ENCODE data around the gene UFD1. TPM values are rescaled to one million over a fixed set of nuclear protein-coding genes. Genes with fewer than 3 reads are reported as not detected.
A peak's percentile ranks its signal among the peaks of the same experiment; 100 is the strongest.

UFD1 gene
- total and polyA plus RNA-seq, 7 experiments from 2014 or later, result 46.8 to 87.8 (median 71.8) TPM

DNA sequence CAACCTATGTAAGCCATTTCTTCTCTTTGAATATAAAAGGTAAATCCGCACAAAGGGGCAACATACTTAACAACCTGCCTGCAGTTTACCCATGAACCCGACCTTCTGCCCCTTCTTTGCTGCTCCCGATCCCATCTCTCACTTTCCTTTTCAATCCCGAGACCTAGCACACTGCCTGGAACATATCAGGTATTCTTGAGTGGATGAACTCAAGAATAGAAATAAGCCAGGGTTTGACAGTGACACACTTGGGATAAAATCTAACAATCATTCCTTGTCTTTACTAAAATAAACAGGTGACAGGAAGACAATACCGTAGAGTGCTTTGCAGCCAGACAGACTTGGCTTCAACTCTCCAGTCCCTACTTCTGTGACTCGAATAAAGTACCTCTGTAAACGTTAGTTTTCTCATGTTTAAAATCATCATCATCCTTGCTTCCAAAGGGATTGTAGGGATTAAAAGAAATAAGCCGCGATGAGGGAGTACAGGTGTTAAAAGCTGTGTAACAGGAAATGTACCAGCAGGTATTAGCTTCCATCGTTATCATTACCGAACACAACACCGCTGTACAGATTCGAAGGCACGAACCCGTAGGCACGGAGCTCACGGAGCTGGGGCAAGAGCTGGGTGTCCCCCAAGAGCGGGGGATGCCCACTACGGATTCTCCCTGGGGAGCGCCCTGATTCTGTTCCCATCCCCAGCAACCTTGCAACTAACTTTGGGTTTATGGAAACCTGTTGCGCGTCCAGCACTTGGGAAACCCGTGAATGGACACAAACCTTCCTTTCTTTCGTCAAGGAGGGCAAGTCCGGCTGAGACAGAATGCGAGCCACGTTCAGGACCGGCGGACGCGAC lies 720 bp downstream of the UFD1 start:
- Histone ChIP-seq H3K4me1 (ENCODE audit: control insufficient read depth in 2 of 2, insufficient read depth in 2 of 2, low read length in 2 of 2) (peaks cover 17 to 19% of the 10 kb centered on the region in 2 donors), H3K4me3 (ENCODE audit: low read length) (peak overlapping the region; percentile 85), H3K27me3 (ENCODE audit: control insufficient read depth in 2 of 2, insufficient read depth in 2 of 2, low read length in 2 of 2) (no peaks in the 10 kb centered on the region), H3K9me3 (ENCODE audit: control insufficient read depth in 2 of 3, low read length in 3 of 3) (no peaks in the 10 kb centered on the region), H3K36me3 (ENCODE audit: control insufficient read depth in 2 of 3, insufficient read depth in 3 of 3, low read length in 3 of 3) (peaks cover 3 to 22% (median 4%) of the 10 kb centered on the region in 3 experiments), H3K27ac (ENCODE audit: low read depth, low read length) (peak overlapping the region; percentile 96)
- POLR2A ChIA-PET, result interaction anchor here (0.6 to 2.4 kb wide), 8 partner anchors 31 to 543 kb away, joined by 3 to 14 read pairs (median 4); partner anchors contain the start of genes C22orf39, HIRA and TANGO2
- intact Hi-C loops (cut with micrococcal nuclease), result loop anchor here (1.0 to 10.0 kb wide), 7 partner anchors 31 to 1401 kb away; partner anchors contain the start of genes C22orf39 (in 1 of the 2), CLTCL1 (in 1 of the 2), PEX26 (in 1 of the 2) and SEPTIN5 (in 1 of the 2)
- DNase-seq (peak in 8 of 9 donors; percentile 9 to 44 (median 33)), ATAC-seq (no peak)
- CTCF ChIA-PET, result interaction anchor here (0.7 to 2.3 kb wide), 7 partner anchors 77 to 152 kb away, joined by 3 to 13 read pairs (median 3); no protein-coding TSS in a partner anchor
- Mint-ChIP-seq H3K4me3 (peak overlapping the region; percentile 87 to 98 (median 92)), H3K27me3 (no peaks in the 10 kb centered on the region), H3K27ac (peak overlapping the region; percentile 63 to 100 (median 85)), H3K36me3 (peaks cover 0 to 9% (median 0%) of the 10 kb centered on the region in 5 donors), H3K4me1 (peaks cover 24 to 43% (median 33%) of the 10 kb centered on the region in 7 donors), H3K9me3 (peaks cover 0 to 2% (median 0%) of the 10 kb centered on the region in 11 donors)

DNA sequence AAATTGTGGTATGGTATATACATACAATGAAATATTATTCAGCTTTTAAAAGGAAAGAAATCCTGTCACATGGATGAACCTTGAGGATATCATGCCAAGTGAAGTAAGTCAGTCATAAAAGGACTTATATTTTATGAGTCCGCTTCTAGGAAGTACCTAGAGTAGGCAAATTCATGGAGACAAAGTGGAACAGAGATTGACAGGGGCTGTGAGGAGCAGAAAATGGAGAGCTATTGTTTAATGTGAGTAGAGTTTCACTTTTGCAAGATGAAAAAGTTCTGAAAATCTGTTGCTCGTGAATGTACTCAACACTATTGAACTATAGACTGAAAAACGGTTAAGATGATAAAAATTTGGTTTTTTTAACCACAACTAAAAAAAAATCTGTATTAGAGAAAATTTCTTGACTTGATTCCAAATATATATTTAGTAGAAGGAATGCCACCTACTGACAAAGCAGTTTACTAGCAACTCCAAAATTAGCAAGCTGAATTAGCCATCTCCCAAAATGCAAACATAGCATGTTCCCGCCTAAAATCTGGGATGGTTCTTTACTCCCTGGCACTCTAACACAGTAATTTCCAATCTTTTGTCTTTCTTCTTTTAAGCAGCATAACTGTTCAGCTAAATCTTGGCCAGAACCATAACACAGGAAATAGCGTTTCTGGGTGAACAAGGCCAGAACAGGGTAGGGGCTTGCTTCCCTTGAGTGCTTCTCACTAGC lies 1.5 kb downstream of the UFD1 start:
- Mint-ChIP-seq H3K9me3 (peaks cover 0 to 2% (median 0%) of the 10 kb centered on the region in 11 donors), H3K27ac (peak overlapping the region; percentile 63 to 100 (median 85)), H3K4me1 (peaks cover 24 to 45% (median 33%) of the 10 kb centered on the region in 7 donors), H3K27me3 (no peaks in the 10 kb centered on the region), H3K36me3 (peaks cover 0 to 13% (median 3%) of the 10 kb centered on the region in 5 donors), H3K4me3 (peak overlapping the region; percentile 87 to 98 (median 92))
- CTCF ChIA-PET, result interaction anchor here (0.6 to 2.3 kb wide), 5 partner anchors 78 to 479 kb away, joined by 3 to 13 read pairs (median 3); no protein-coding TSS in a partner anchor
- peaks cover 17 to 19% of the 10 kb centered on the region in 2 donors for H3K4me1 ChIP-seq (ENCODE audit: control insufficient read depth in 2 of 2, insufficient read depth in 2 of 2, low read length in 2 of 2)
- peak overlapping the region; percentile 96 for H3K27ac ChIP-seq (ENCODE audit: low read depth, low read length)
- ATAC-seq, result no peak
- DNase-seq, result peak in 6 of 9 donors; percentile 3 to 34 (median 15)
- H3K4me3 ChIP-seq (ENCODE audit: low read length), result peak overlapping the region; percentile 85
- no peaks in the 10 kb centered on the region for H3K27me3 ChIP-seq (ENCODE audit: control insufficient read depth in 2 of 2, insufficient read depth in 2 of 2, low read length in 2 of 2)
- H3K36me3 ChIP-seq (ENCODE audit: control insufficient read depth in 2 of 3, insufficient read depth in 3 of 3, low read length in 3 of 3), result peaks cover 4 to 29% (median 7%) of the 10 kb centered on the region in 3 experiments
- POLR2A ChIA-PET, result interaction anchor here (0.8 to 2.4 kb wide), 6 partner anchors 32 to 543 kb away, joined by 3 to 14 read pairs (median 4); partner anchors contain the start of genes HIRA and TANGO2
- intact Hi-C loops (cut with micrococcal nuclease), result loop anchor here (1.0 to 10.0 kb wide), 9 partner anchors 30 to 1400 kb away; partner anchors contain the start of genes C22orf39 (in 2 of the 2), CLTCL1 (in 2 of the 2), PEX26 (in 1 of the 2) and SEPTIN5 (in 1 of the 2)
- no peaks in the 10 kb centered on the region for H3K9me3 ChIP-seq (ENCODE audit: control insufficient read depth in 2 of 3, low read length in 3 of 3)

DNA sequence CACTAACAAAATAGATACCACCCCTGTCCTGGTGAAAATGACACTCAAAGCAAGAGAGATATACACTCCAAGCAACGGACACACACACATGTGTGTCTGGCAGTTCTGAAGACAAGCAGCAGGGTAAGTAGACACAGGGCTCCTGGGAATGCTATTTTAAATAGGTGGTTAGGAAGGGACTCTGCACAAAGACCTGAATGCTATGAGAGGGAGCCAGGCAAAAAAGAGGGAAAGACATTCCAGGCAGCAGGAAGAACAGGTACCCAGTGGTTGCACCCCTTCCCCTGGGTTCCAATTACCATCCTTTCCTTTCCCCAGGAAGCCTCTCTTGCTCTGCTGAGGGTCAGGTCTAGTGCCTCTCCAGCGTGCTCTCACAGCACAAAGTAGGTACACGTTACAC lies 3.0 kb downstream of the UFD1 start:
- H3K9me3 Mint-ChIP-seq, result peaks cover 0 to 2% (median 0%) of the 10 kb centered on the region in 11 donors
- H3K27me3 ChIP-seq (ENCODE audit: control insufficient read depth in 2 of 2, insufficient read depth in 2 of 2, low read length in 2 of 2), result no peaks in the 10 kb centered on the region
- H3K4me1 Mint-ChIP-seq, result peaks cover 24 to 48% (median 33%) of the 10 kb centered on the region in 7 donors
- ATAC-seq (no peak), DNase-seq (peak in 1 of 9 donors; percentile 9)
- peak overlapping the region in 2 of 9 donors; percentile 26 to 34 for H3K27ac Mint-ChIP-seq
- peaks cover 16 to 44% (median 19%) of the 10 kb centered on the region in 3 experiments for H3K36me3 ChIP-seq (ENCODE audit: control insufficient read depth in 2 of 3, insufficient read depth in 3 of 3, low read length in 3 of 3)
- H3K36me3 Mint-ChIP-seq, result peaks cover 0 to 27% (median 4%) of the 10 kb centered on the region in 5 donors
- H3K27me3 Mint-ChIP-seq, result no peaks in the 10 kb centered on the region
- peak overlapping the region in 1 of 10 donors; percentile 26 for H3K4me3 Mint-ChIP-seq
- ChIA-PET POLR2A (no interaction called here), CTCF (no interaction called here)
- no peak overlapping the region for H3K4me3 ChIP-seq (ENCODE audit: low read length)
- H3K9me3 ChIP-seq (ENCODE audit: control insufficient read depth in 2 of 3, low read length in 3 of 3), result no peaks in the 10 kb centered on the region
- H3K4me1 ChIP-seq (ENCODE audit: control insufficient read depth in 2 of 2, insufficient read depth in 2 of 2, low read length in 2 of 2), result peaks cover 17 to 19% of the 10 kb centered on the region in 2 donors
- no peak overlapping the region for H3K27ac ChIP-seq (ENCODE audit: low read depth, low read length)
- intact Hi-C loops (cut with micrococcal nuclease), result loop anchor here (2.0 to 10.0 kb wide), 5 partner anchors 181 to 1399 kb away; partner anchors contain the start of genes CLTCL1 (in 2 of the 2), PEX26 (in 1 of the 2) and SEPTIN5 (in 1 of the 2)

DNA sequence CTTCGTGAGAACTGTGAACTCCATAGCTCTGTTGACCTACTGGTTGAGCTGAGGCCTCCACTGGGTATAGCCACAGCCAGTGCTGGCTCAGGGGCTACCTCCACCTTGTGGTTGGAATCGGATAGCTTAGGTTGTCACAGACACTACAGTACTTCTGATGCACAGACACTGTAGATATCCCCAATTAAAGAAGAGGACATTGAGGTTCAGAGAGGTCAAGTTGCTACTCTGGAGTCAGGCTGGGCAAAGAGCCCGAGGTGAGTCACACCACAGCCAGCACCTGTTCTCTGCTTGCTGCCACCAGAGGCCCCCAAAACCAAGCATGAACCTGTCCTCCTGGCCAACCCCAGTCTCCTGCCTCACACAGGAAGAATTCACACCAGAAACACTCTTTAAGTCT lies 5.4 kb downstream of the UFD1 start:
- Histone ChIP-seq H3K9me3 (ENCODE audit: control insufficient read depth in 2 of 3, low read length in 3 of 3) (no peaks in the 10 kb centered on the region), H3K27me3 (ENCODE audit: control insufficient read depth in 2 of 2, insufficient read depth in 2 of 2, low read length in 2 of 2) (no peaks in the 10 kb centered on the region), H3K36me3 (ENCODE audit: control insufficient read depth in 2 of 3, insufficient read depth in 3 of 3, low read length in 3 of 3) (peaks cover 16 to 66% (median 38%) of the 10 kb centered on the region in 3 experiments), H3K4me3 (ENCODE audit: low read length) (no peak overlapping the region), H3K4me1 (ENCODE audit: control insufficient read depth in 2 of 2, insufficient read depth in 2 of 2, low read length in 2 of 2) (peaks cover 17 to 19% of the 10 kb centered on the region in 2 donors), H3K27ac (ENCODE audit: low read depth, low read length) (no peak overlapping the region)
- DNase-seq (no peak), ATAC-seq (no peak)
- intact Hi-C loops (cut with micrococcal nuclease), result loop anchor here (10.0 kb wide), 3 partner anchors 179 to 519 kb away; partner anchors contain the start of genes CLTCL1 (in 1 of the 2) and SEPTIN5 (in 1 of the 2)
- H3K27me3 Mint-ChIP-seq, result no peaks in the 10 kb centered on the region
- no peak overlapping the region for H3K27ac Mint-ChIP-seq
- peaks cover 18 to 36% (median 32%) of the 10 kb centered on the region in 7 donors for H3K4me1 Mint-ChIP-seq
- no peak overlapping the region for H3K4me3 Mint-ChIP-seq
- CTCF ChIA-PET, result no interaction called here
- H3K36me3 Mint-ChIP-seq, result peaks cover 6 to 45% (median 11%) of the 10 kb centered on the region in 5 donors
- no peaks in the 10 kb centered on the region for H3K9me3 Mint-ChIP-seq
- POLR2A ChIA-PET, result interaction anchor here (0.6 to 0.8 kb wide), 2 partner anchors 30 to 34 kb away, joined by 3 to 4 read pairs; no protein-coding TSS in a partner anchor

DNA sequence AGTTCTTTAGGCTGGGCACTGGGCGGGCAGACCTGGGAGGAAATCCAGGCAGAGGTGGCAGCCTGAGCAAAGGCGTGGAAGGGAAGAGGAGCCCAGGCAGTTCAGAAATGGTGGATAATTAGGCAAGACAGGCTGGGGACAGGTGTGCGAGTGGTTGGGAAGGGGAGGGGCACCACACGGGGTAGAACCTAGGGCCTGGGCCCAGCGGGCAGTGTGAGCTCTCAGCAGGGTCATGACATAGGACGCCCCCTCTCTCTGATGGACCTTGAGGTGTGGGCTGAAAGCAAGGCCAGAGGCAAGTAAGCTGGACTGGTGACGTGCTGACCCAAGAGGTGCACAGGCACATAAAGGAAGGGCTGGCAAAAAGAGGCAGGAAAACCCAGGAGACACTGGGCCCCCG lies 6.8 kb downstream of the UFD1 start:
- H3K27me3 ChIP-seq (ENCODE audit: control insufficient read depth in 2 of 2, insufficient read depth in 2 of 2, low read length in 2 of 2), result no peaks in the 10 kb centered on the region
- H3K27me3 Mint-ChIP-seq, result no peaks in the 10 kb centered on the region
- DNase-seq (no peak), ATAC-seq (no peak)
- H3K4me3 ChIP-seq (ENCODE audit: low read length), result no peak overlapping the region
- H3K36me3 Mint-ChIP-seq, result peaks cover 7 to 59% (median 20%) of the 10 kb centered on the region in 5 donors
- ChIA-PET CTCF (no interaction called here), POLR2A (no interaction called here)
- peaks cover 8 to 35% (median 22%) of the 10 kb centered on the region in 7 donors for H3K4me1 Mint-ChIP-seq
- intact Hi-C loops (cut with micrococcal nuclease), result loop anchor here (10.0 kb wide), 3 partner anchors 177 to 517 kb away; partner anchors contain the start of genes CLTCL1 (in 1 of the 2) and SEPTIN5 (in 1 of the 2)
- no peaks in the 10 kb centered on the region for H3K9me3 Mint-ChIP-seq
- peak overlapping the region in 1 of 9 donors; percentile 55 for H3K27ac Mint-ChIP-seq
- H3K36me3 ChIP-seq (ENCODE audit: control insufficient read depth in 2 of 3, insufficient read depth in 3 of 3, low read length in 3 of 3), result peaks cover 18 to 78% (median 44%) of the 10 kb centered on the region in 3 experiments
- H3K27ac ChIP-seq (ENCODE audit: low read depth, low read length), result no peak overlapping the region
- peaks cover 9% of the 10 kb centered on the region in 2 donors for H3K4me1 ChIP-seq (ENCODE audit: control insufficient read depth in 2 of 2, insufficient read depth in 2 of 2, low read length in 2 of 2)
- H3K4me3 Mint-ChIP-seq, result no peak overlapping the region
- no peaks in the 10 kb centered on the region for H3K9me3 ChIP-seq (ENCODE audit: control insufficient read depth in 2 of 3, low read length in 3 of 3)
